GM18507 (cell line): ENCODE results near the gene HEPACAM2.

Source experiments
- DNase-seq: peaks from one replicate; pipeline ENCODE4 v3.0.0; 2011; ENCODE audit warnings: low read depth; ENCODE audit not compliant: insufficient read length; ENCODE audit errors: extremely low spot score
- FAIRE-seq: peaks from 2 replicates; lab custom pipeline; 2011; peaks lifted over from hg19 to GRCh38; lab: Jason Lieb, UNC

The HEPACAM2 gene

GRCh38 chr7:93150200-93150835 lies 76.0 kb downstream of the HEPACAM2 start:
- FAIRE-seq: no peak
- DNase-seq: no peak

- no peak for DNase-seq
- FAIRE-seq: peak; percentile 5
These were observed 77.5 kb downstream of the HEPACAM2 start for GRCh38 chr7:93148727-93149126.

- peak; percentile 86 for FAIRE-seq
- DNase-seq: no peak
These were observed 78.1 kb downstream of the HEPACAM2 start, which contains the start of gene SAMD9L for GRCh38 chr7:93148144-93148543. Gene SAMD9L (minus strand): TSS chr7:93148385. CDS start chr7:93135971, 12,414 bp downstream.

GRCh38 chr7:93147363-93147762 lies 78.9 kb downstream of the HEPACAM2 start:
- DNase-seq (peak; percentile 23), FAIRE-seq (peak; percentile 86)

GRCh38 chr7:93146472-93147141 lies 79.7 kb downstream of the HEPACAM2 start:
- no peak for FAIRE-seq

GRCh38 chr7:93146036-93146435 lies 80.2 kb downstream of the HEPACAM2 start:
- DNase-seq (no peak), FAIRE-seq (no peak)

More at GRCh38 chr7:93146472-93147141, 79.7 kb downstream of the HEPACAM2 start:
- DNase-seq: no peak

GRCh38 chr7:93145354-93145753 lies 80.9 kb downstream of the HEPACAM2 start:
- DNase-seq: no peak
- no peak for FAIRE-seq

- DNase-seq (no peak), FAIRE-seq (no peak)
These were observed 84.1 kb downstream of the HEPACAM2 start for GRCh38 chr7:93142127-93142526.

- FAIRE-seq: no peak
- no peak for DNase-seq
These were observed 85.6 kb downstream of the HEPACAM2 start for GRCh38 chr7:93140582-93141191.

- no peak for DNase-seq
- no peak for FAIRE-seq
These were observed 87.7 kb downstream of the HEPACAM2 start for GRCh38 chr7:93138576-93138975.
